ENCODE data around the gene UROC1.

GRCh38 chr3:126485956-126486355 is 31.6 kb downstream of the UROC1 start:
- TF ChIP-seq, protein P1, sequence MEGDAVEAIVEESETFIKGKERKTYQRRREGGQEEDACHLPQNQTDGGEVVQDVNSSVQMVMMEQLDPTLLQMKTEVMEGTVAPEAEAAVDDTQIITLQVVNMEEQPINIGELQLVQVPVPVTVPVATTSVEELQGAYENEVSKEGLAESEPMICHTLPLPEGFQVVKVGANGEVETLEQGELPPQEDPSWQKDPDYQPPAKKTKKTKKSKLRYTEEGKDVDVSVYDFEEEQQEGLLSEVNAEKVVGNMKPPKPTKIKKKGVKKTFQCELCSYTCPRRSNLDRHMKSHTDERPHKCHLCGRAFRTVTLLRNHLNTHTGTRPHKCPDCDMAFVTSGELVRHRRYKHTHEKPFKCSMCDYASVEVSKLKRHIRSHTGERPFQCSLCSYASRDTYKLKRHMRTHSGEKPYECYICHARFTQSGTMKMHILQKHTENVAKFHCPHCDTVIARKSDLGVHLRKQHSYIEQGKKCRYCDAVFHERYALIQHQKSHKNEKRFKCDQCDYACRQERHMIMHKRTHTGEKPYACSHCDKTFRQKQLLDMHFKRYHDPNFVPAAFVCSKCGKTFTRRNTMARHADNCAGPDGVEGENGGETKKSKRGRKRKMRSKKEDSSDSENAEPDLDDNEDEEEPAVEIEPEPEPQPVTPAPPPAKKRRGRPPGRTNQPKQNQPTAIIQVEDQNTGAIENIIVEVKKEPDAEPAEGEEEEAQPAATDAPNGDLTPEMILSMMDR (IDR thresholded peaks at IDR 0.05; ENCODE audit: low read length), result no peak
- TF ChIP-seq EZH2 (optimal IDR thresholded peaks at IDR 0.05; ENCODE audit: low read depth, low read length) (no peak), EZH2phosphoT487 (IDR thresholded peaks at IDR 0.05; ENCODE audit: low read length) (no peak)
